Hepatocyte (in vitro differentiated cells): ENCODE measurements around the gene KLK11. TPM values are rescaled to one million over a fixed set of nuclear protein-coding genes. Genes with fewer than 3 reads are reported as not detected.

Experiments used
- DNase-seq: peaks from one replicate; pipeline ENCODE4 v3.0.0-alpha.2; 2016; ENCODE audit warnings: low spot score
- H2AFZ ChIP-seq: fragments of 200-600 bp; sonication (generic); 2 replicates; pipeline ENCODE4 v1.6.0; 2016; ENCODE audit warnings: antibody characterized with exemption, mild to moderate bottlenecking
- H3K27ac ChIP-seq: fragments of 200-600 bp; sonication (generic); 2 replicates; pipeline ENCODE4 v1.5.1; 2016; ENCODE audit warnings: mild to moderate bottlenecking
- H3K27me3 ChIP-seq: fragments of 200-600 bp; sonication (generic); 2 replicates; pipeline ENCODE4 v1.6.1; 2016
- H3K36me3 ChIP-seq: fragments of 200-600 bp; sonication (generic); replicated peaks from 2 replicates; pipeline ENCODE4 v1.5.1; 2016; ENCODE audit warnings: low read depth; ENCODE audit not compliant: insufficient read depth
- H3K4me1 ChIP-seq: fragments of 200-600 bp; sonication (generic); 2 replicates; pipeline ENCODE4 v1.5.1; 2016; ENCODE audit warnings: mild to moderate bottlenecking, moderate library complexity; ENCODE audit not compliant: insufficient read depth
- H3K4me2 ChIP-seq: fragments of 200-600 bp; sonication (generic); 2 replicates; pipeline ENCODE4 v1.6.0; 2016
- H3K4me3 ChIP-seq: fragments of 200-600 bp; sonication (generic); 2 replicates; pipeline ENCODE4 v1.5.1; 2016; ENCODE audit warnings: mild to moderate bottlenecking
- H3K79me2 ChIP-seq: fragments of 200-600 bp; sonication (generic); 2 replicates; pipeline ENCODE4 v1.6.0; 2017; ENCODE audit warnings: mild to moderate bottlenecking
- H3K9me2 ChIP-seq: fragments of 200-600 bp; sonication (generic); replicated peaks from 2 replicates; pipeline ENCODE4 v1.6.0; 2017; ENCODE audit warnings: mild to moderate bottlenecking; ENCODE audit not compliant: insufficient read depth
- H3K9me3 ChIP-seq: fragments of 200-600 bp; sonication (generic); 2 replicates; pipeline ENCODE4 v1.5.1; 2016; ENCODE audit warnings: low read depth, mild to moderate bottlenecking
- H4K20me1 ChIP-seq: fragments of 200-600 bp; sonication (generic); 2 replicates; pipeline ENCODE4 v1.6.0; 2016; ENCODE audit warnings: mild to moderate bottlenecking; ENCODE audit not compliant: insufficient read depth, poor library complexity, severe bottlenecking
- EZH2 ChIP-seq: fragments of 200-600 bp; sonication (generic); IDR thresholded peaks from 2 replicates; pipeline ENCODE4 v1.6.1; 2016; ENCODE audit warnings: antibody characterized with exemption, mild to moderate bottlenecking, borderline replicate concordance
- EZH2phosphoT487 ChIP-seq: fragments of 200-600 bp; sonication (generic); IDR thresholded peaks from one replicate; pipeline ENCODE4 v1.6.1; 2018; ENCODE audit warnings: antibody characterized with exemption, mild to moderate bottlenecking, low read depth, moderate library complexity; ENCODE audit not compliant: unreplicated experiment, severe bottlenecking
- WGBS: methylation state at CpG from one replicate; pipeline ENCODE4 v1.1.6; 2016; ENCODE audit warnings: low lambda C conversion rate; ENCODE audit errors: missing lambda C conversion rate; 5-methylcytosine and 5-hydroxymethylcytosine counted together
- polyA plus RNA-seq: library from polyadenylated mRNA; unstranded; fragments of >200 nt; fragmentation: Nextera tagmentation; extraction: Ambion mirVana; gene quantifications from 2 replicates; pipeline ENCODE4 v1.2.1, GENCODE V29; 2016
- total RNA-seq: library from RNA; depleted of rRNA; stranded (reverse); fragments of >200 nt; gene quantifications from 2 replicates; pipeline ENCODE4 v1.2.3, GENCODE V29; 2014
- TF ChIP-seq, protein P1 (sequence below): fragments of 200-600 bp; sonication (generic); IDR thresholded peaks from 2 replicates; pipeline ENCODE4 v1.5.1; 2016; ENCODE audit warnings: antibody characterized with exemption, mild to moderate bottlenecking; ENCODE audit not compliant: poor library complexity

The KLK11 gene
- total and polyA plus RNA-seq, 2 experiments from 2014 or later: 2.2 TPM; not detected in 1

DNA sequence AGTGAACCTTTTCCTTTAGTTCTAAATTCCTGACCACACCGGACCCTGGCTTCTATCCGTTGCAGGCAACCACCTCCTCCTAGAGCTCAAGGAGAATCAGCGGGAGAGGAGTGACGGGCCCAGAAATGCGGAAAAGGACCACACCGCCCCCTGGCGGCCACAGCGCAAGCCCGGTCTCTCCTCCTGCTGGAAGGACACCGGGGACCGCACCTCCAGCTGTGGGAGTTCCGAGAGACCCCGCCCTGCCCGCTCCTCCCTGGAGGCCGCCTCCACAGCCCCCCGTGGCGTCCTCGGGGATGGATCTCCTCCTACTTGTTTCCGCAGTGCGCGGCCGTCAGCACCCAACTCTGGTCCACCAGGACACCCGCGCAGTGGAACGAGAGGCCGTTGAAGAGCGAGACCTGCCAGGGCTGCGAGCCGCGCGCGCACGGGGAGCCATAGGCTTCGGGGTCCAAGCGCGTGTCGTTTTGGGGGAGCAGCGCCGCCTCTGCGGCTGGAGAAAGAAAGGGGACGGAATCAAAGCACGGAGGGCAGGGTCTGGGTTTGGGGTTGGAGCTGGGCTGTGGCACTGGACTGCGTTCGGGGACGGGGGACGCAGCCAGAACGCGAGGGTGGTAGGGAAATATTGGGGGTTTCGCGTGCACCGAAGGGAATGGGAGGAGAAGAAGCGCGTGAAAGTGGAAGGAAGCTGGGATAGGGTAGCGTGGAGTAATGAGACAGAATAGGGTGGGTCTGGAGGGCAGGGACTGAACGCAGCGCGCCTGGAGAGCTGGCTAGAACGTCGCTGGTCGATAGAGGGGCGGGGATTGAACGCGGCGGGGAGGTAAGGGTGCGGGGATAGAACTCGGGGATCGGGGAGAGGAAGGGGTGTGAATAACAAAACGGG is 9.4 kb downstream of the KLK11 start:
- peak overlapping the region; percentile 14 for H2AFZ ChIP-seq
- TF ChIP-seq EZH2: peak; percentile 81
- TF ChIP-seq, protein P1, sequence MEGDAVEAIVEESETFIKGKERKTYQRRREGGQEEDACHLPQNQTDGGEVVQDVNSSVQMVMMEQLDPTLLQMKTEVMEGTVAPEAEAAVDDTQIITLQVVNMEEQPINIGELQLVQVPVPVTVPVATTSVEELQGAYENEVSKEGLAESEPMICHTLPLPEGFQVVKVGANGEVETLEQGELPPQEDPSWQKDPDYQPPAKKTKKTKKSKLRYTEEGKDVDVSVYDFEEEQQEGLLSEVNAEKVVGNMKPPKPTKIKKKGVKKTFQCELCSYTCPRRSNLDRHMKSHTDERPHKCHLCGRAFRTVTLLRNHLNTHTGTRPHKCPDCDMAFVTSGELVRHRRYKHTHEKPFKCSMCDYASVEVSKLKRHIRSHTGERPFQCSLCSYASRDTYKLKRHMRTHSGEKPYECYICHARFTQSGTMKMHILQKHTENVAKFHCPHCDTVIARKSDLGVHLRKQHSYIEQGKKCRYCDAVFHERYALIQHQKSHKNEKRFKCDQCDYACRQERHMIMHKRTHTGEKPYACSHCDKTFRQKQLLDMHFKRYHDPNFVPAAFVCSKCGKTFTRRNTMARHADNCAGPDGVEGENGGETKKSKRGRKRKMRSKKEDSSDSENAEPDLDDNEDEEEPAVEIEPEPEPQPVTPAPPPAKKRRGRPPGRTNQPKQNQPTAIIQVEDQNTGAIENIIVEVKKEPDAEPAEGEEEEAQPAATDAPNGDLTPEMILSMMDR: peak; percentile 62
- TF ChIP-seq EZH2phosphoT487: no peak
- H3K9me3 ChIP-seq: no peaks in the 10 kb centered on the region
- no peak overlapping the region for H3K27ac ChIP-seq
- H3K4me2 ChIP-seq: peak overlapping the region; percentile 84
- H3K27me3 ChIP-seq: peaks cover 52% of the 10 kb centered on the region
- WGBS: 2% methylated on average over 61 of the region's 68 CpGs
- peak; percentile 69 for DNase-seq
- H3K79me2 ChIP-seq: no peaks in the 10 kb centered on the region
- H3K4me1 ChIP-seq: peaks cover 8% of the 10 kb centered on the region
- H3K36me3 ChIP-seq: no peaks in the 10 kb centered on the region
- H4K20me1 ChIP-seq: no peaks in the 10 kb centered on the region
- no peaks in the 10 kb centered on the region for H3K9me2 ChIP-seq
- peak overlapping the region; percentile 23 for H3K4me3 ChIP-seq

DNA sequence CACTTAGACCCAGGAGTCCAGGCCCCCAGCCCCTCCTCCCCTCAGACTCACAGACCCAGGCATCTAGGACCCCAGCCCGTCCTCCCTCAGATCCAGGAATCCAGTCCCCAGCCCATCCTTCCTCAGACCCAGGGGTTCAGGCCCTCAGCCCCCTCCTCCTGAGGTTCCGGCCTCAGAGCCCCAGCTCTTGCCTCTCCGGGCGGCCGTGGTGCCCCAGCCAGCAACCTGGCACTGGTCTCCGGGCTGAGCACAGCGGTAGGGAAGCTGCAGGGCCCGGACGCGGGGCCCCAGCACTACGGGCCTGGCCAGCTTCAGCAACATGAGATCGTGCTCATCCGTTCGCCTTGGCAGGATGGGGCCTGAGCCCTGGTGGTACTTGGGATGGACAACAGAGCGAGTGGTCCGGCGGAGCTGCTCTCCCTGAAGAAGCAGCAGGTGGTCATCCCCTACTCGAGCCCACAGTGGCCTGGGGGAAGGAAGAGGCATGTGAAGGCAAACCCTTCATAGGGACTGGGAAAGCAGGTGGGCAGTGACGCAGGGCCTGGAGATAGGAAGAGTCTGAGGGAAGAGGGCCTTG is 10.6 kb downstream of the KLK11 start:
- 87% methylated on average over 18 of the region's 19 CpGs for WGBS
- Histone ChIP-seq H3K4me2 (no peak overlapping the region), H3K9me3 (no peaks in the 10 kb centered on the region), H3K27ac (no peak overlapping the region), H4K20me1 (no peaks in the 10 kb centered on the region), H3K36me3 (no peaks in the 10 kb centered on the region), H2AFZ (no peak overlapping the region), H3K4me3 (no peak overlapping the region), H3K9me2 (no peaks in the 10 kb centered on the region), H3K4me1 (peaks cover 8% of the 10 kb centered on the region), H3K27me3 (peaks cover 53% of the 10 kb centered on the region), H3K79me2 (no peaks in the 10 kb centered on the region)
- TF ChIP-seq EZH2phosphoT487: no peak
- TF ChIP-seq, protein P1: no peak
- TF ChIP-seq EZH2: no peak
- no peak for DNase-seq

DNA sequence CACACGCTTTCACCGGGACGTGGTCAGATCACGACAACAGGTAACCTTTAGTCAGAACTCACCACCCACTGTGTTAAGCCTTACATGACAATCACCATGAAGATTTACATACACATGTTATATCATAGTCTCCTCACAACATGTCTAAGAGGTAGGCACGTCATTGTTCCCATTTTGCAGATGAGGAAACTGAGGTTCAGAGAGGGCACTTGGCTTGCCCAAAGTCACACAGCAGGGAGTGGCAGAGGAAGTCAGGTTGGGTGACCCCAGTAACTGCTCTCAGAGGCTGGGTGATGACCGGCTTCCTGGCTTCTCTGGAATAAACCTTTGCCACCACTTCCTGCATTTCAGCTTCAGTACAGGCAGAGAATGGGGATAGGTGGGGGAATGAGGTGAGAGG is 12.2 kb downstream of the KLK11 start:
- Histone ChIP-seq H3K27ac (no peak overlapping the region), H4K20me1 (no peaks in the 10 kb centered on the region), H3K27me3 (peaks cover 44% of the 10 kb centered on the region), H3K4me2 (no peak overlapping the region), H3K36me3 (no peaks in the 10 kb centered on the region), H3K4me1 (peaks cover 7% of the 10 kb centered on the region), H3K4me3 (no peak overlapping the region), H3K9me3 (no peaks in the 10 kb centered on the region), H2AFZ (no peak overlapping the region), H3K9me2 (no peaks in the 10 kb centered on the region), H3K79me2 (no peaks in the 10 kb centered on the region)
- DNase-seq: no peak
- WGBS: 90% methylated on average over 6 of the region's 6 CpGs
- TF ChIP-seq, protein P1: no peak
- no peak for TF ChIP-seq EZH2phosphoT487
- TF ChIP-seq EZH2: no peak
